ENCODE results near the gene CD300LB.
"Not testable (repeated sequence)": the region's sequence is repeated elsewhere in the genome, so short reads cannot be mapped to it uniquely, and the experiment has no call there.

CD300LB gene

GRCh38 chr17:74531231-74531761, at the start of gene CD300LB:
CD300LB (minus strand) TSS chr17:74531475; CDS start chr17:74531350, 125 bp downstream.
- TF ChIP-seq ZFX (IDR thresholded peaks at IDR 0.05) (no peak), CTCF (conservative IDR thresholded peaks at IDR 0.05) (no peak)
- no peak within 1 kb of the TSS for H3K27ac ChIP-seq

GRCh38 chr17:74579900-74580299, 48.6 kb upstream of the CD300LB start:
- H3K27ac ChIP-seq, result no peak overlapping the region
- TF ChIP-seq CTCF (conservative IDR thresholded peaks at IDR 0.05) (no peak), ZFX (IDR thresholded peaks at IDR 0.05) (no peak)

GRCh38 chr17:74578979-74579378, 47.7 kb upstream of the CD300LB start:
- no peak overlapping the region for H3K27ac ChIP-seq
- TF ChIP-seq CTCF (conservative IDR thresholded peaks at IDR 0.05) (no peak), ZFX (IDR thresholded peaks at IDR 0.05) (no peak)

- TF ChIP-seq ZFX (IDR thresholded peaks at IDR 0.05), result no peak
- no peak for TF ChIP-seq CTCF (conservative IDR thresholded peaks at IDR 0.05)
- H3K27ac ChIP-seq, result no peak overlapping the region
Observed at GRCh38 chr17:74574489-74575142, 43.3 kb upstream of the CD300LB start.

- H3K27ac ChIP-seq, result not testable (repeated sequence)
Observed at GRCh38 chr17:74573635-74574034, 42.4 kb upstream of the CD300LB start.

- TF ChIP-seq ZFX (IDR thresholded peaks at IDR 0.05) (no peak), CTCF (conservative IDR thresholded peaks at IDR 0.05) (no peak)
- H3K27ac ChIP-seq, result no peak overlapping the region
Observed at GRCh38 chr17:74573169-74573568, 41.9 kb upstream of the CD300LB start.

GRCh38 chr17:74571621-74572270, 40.5 kb upstream of the CD300LB start:
- TF ChIP-seq CTCF (conservative IDR thresholded peaks at IDR 0.05) (no peak), ZFX (IDR thresholded peaks at IDR 0.05) (no peak)
- no peak overlapping the region for H3K27ac ChIP-seq
